Activated CD8-positive, alpha-beta memory T cell treated with anti-CD3 and anti-CD28 coated beads for 36 hours (primary cell): Measurements from ENCODE around the gene TMEM170B. TPM values are rescaled to one million over a fixed set of nuclear protein-coding genes. Genes with fewer than 3 reads are reported as not detected.

ENCODE experiments used
- CTCF ChIA-PET: fragments of 350-600 bp; sonication (Branson Sonifier 250); formaldehyde crosslinking; loops from one replicate; lab custom pipeline; 2021; ENCODE audit warnings: antibody characterized with exemption; lab: Charles Lee
- POLR2A ChIA-PET: fragments of 350-600 bp; sonication (Branson Sonifier 250); formaldehyde crosslinking; loops from one replicate; lab custom pipeline; 2021; ENCODE audit warnings: antibody characterized with exemption; lab: Charles Lee
- total RNA-seq, 2 experiments: library from RNA; stranded (reverse); gene quantifications; one replicate each; pipeline ENCODE4 v1.2.3, GENCODE V29; 2021

The TMEM170B gene
- total RNA-seq, 2 experiments from 2014 or later = 2.7 to 2.9 TPM

DNA sequence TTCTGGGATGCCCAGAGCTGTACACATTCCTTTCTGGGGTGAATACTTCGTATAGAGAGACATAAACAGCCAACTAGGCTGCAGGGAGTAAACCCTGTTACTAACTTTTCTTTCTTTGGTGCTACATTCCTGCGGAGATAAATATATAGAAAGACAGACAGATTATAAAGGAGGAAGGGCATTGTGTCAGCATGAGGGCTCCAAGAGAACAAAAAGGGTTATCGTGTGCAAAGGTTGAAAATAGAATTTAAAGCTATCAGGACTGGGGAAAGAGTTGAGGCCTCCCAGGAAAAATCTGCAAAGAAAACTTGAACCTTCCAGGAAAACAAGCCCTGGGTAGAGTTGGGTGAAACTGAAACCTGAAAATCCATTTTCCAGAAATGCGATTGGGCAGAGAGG, 68.0 kb downstream of the TMEM170B start:
- ChIA-PET CTCF (no interaction called here), POLR2A (no interaction called here)

DNA sequence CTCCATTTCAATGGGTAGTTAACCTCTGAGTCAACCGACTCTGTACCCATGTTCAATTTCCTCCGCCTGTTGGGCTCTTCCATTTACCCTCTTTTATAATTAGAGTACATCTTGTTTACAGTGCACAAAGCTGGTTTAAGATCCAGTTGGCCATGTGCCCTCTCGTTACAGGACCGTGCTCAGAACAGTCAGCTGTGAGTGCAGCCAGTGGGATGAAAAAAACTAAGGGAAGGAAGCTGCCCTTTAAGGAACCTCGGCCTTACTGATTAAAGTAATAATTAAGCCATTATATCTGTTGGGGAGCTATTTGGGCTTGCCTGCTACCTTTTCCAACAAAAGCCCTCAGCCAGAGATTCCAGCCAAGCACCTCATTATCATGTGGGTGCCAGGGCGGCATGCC, 68.8 kb downstream of the TMEM170B start:
- CTCF ChIA-PET = no interaction called here
- POLR2A ChIA-PET = no interaction called here

- CTCF ChIA-PET = interaction anchor here (0.5 kb wide), 1 partner anchor 8 kb away, joined by 3 read pairs; no protein-coding TSS in a partner anchor
- POLR2A ChIA-PET = no interaction called here
These were observed 69.8 kb downstream of the TMEM170B start for GRCh38 chr6:11607383-11607782.

DNA sequence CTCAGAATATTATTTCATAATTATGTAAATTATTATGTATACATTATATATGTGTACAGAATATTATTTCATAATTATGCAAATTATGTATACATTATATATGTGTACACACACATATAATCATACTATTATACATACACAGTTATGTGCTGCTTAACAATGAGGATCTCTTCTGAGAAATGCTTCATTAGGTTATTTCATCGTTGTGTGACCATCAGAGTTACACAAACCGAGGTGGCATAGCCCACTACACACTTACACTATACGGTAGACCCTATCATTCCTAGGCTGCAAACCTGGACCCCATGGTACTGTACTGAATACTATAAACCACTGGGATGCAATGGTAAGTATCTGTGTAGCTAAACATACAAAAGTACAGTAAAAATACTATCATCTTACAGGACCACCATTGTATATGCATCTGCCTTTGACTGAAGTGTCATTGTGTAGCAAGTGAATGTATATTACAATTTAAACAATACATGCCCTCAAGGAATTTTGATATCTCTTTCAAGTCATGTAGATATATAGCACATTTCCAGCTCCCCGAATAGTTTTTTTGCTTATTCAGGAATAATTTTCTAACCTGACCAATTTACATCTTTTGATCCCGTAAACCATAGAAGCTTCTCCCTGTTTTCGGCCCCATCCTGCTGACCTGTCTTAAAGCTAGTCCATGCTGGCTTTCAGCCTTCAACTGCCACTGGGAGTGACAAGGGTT, 71.2 kb downstream of the TMEM170B start:
- ChIA-PET POLR2A (no interaction called here), CTCF (no interaction called here)

DNA sequence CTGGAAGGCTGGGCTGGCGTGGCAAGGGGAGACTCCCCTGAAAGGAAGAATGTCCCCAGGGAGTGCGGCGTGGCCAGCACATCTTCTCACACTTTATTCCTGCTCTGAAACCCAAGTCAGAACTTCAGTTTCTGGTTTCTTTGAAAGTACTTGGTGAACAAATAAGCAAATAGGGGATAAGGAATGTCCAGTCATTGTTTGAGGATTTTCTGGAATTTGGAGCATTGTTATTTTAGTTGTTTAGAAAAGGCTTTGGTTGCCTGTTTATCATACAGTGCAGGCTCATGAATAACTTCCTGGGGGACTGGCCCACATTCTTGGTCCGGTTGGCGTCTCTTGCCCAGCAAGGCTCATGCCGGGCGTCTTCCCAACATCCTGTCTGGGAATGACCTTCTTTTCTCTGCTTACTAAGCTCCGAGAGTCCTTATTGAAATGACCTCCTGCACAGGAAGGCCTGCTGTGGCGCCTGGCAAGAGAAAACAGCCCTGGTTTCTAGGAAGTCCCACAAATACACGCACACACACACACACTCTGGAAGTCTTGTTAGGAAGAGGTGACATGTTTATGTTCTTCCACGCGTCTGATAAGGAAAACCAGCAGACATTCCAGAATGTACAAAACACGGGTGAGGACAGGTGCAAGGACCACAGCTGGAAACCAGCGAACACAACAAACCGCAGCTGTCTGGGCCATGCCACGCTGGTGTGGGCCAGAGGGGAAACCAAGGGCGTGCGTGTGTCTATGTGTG, 71.9 kb downstream of the TMEM170B start:
- ChIA-PET POLR2A (no interaction called here), CTCF (no interaction called here)

DNA sequence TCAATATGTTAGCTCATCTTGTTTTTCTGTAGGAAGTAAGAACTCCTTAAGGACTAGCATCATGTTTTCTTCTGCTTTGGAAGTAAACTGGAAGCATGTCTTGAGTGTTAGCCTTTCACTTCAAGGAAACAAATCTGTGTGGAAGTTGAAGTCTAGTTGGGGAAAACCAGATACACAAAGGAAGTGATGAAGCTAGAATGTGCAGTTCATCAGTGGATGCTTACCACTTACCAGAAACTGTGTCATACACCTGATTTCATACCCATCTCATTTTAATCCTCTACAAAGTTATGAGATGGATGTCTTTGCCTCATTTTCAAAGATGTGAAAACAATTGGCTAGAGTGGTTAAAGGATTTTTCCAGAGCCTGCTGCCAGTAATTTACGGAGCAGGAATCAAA, 75.8 kb downstream of the TMEM170B start:
- CTCF ChIA-PET = no interaction called here

DNA sequence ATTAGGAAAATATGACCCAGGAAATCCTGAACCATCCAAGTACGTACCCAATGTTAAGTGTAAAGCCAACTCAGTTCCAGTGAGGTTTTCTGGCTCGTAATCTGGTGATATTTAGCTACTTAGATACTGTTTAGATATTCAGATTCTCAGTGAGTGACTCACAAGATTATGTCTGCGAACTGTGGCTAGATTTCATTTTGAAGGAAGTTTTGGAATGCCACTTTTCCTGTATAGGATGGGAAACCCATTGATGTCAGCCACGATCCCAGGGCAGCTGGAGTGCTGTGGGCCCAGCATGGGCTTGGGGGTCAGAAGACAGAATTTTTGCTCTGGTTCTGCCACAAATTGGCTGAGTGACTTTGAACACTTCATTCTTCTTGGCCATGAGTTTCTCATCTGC, 76.3 kb downstream of the TMEM170B start:
- ChIA-PET POLR2A (no interaction called here), CTCF (no interaction called here)

More for the DNA sequence above, 75.8 kb downstream of the TMEM170B start:
- POLR2A ChIA-PET = no interaction called here

DNA sequence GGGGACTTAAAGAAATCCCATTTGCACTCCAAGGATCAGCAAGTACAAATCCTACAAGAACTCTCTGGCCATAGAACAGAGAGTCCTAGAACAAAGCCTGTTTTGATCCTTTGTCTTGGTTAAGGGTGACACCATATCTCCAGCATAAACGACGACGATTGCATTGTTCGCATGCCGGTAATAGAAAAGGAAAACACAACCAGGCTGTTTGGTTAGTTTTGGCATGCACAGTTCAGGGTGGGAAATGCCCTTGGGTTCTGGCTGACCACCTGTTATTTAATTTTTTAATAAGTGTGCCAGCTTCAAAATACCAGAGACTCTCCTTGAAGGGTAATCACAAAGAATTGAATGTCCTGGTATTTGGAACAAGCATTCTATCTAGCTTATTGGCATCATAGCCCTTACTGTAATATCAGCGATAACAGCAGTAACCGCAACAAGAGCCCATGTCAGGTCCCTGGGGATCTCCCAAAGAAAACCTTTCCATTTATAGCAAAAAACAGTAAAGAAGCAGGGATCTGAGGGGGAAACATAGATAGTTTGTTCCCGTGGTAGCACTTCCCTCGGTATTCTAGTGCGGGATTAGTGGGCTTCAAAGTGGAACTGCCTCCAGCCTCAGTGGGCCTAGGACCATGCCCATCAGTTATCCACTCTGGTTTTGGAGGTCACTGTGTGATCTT, 77.1 kb downstream of the TMEM170B start:
- ChIA-PET CTCF (no interaction called here), POLR2A (no interaction called here)

- ChIA-PET POLR2A (no interaction called here), CTCF (interaction anchor here (0.7 kb wide), 1 partner anchor 8 kb away, joined by 3 read pairs; no protein-coding TSS in a partner anchor)
These were observed 77.7 kb downstream of the TMEM170B start for GRCh38 chr6:11615214-11615602.

- ChIA-PET POLR2A (no interaction called here), CTCF (no interaction called here)
These were observed 78.7 kb downstream of the TMEM170B start for GRCh38 chr6:11616200-11616611.

DNA sequence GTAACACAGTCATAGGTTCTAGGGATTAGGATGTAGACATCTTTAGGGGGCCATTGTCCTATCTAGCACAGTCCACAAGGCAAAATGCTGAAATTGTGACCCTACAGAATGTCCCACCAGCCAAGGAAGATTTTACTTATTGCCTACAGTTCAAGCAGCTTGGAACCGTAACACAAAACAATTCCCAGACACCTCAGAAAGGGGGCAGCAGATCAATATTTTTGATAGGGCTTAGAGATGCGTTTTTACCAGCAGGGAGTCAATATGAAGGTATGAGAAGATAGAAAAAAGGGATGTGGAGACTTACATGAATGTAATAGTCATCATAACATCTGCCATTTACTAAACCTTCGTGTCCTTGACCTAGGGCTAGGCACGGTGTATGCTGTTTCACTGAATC, 81.0 kb downstream of the TMEM170B start:
- ChIA-PET POLR2A (no interaction called here), CTCF (no interaction called here)

DNA sequence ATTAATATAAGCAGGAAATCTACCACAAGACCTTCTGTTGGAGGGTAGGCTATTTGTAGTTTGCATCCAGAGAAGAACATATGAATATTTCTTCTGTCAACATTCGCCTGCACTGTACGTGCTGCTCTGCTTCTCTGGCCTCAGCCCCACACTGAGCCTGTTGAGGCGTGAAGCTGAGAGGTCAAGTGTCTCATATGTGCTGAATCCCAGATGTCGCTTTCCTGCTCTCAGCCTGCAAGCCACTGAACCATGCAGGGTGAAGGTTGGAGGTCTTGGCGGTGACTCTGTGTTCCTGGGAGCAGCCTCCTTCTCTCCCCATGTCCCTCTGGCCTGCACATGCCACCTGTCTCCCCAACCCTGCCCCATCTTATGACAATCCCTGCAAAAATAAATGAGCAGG, 83.6 kb downstream of the TMEM170B start:
- CTCF ChIA-PET = no interaction called here
- POLR2A ChIA-PET = no interaction called here

DNA sequence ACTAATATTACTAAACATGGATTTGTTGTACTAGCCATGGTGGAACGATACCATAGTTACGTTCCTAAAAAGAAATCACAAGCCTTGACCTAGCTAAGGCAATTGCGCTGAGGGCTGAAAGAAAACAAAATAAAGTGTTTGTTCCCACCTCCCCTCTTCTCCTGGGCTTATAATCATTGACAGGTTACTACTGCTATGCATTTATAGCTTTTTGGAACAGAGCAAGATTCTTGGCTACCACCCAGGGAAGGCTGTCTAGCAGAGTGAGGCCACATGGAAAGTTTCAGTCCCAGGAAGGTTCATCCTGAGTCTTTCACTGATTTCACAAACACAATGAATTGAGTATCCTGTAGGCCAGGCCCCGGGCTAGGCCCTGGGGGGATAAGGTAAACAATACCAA, 84.6 kb downstream of the TMEM170B start:
- CTCF ChIA-PET = no interaction called here
- POLR2A ChIA-PET = no interaction called here

DNA sequence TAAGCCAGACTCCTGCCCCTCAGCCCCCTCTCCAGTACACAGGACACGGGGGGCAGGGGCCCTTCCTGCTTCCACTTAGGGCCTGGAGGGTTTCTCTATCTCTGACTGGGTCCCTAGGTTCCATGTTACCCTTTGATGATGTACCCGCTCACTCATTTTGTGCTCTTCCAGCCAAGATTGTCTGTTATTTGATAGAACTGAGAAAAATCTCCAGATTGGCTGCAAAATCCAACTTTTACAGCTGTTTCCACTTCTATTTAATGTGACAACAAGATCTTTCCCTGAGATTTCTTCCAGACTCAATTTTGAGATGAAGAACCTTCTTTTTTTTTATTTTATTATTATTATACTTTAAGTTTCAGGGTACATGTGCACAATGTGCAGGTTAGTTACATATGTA, 85.7 kb downstream of the TMEM170B start:
- ChIA-PET CTCF (no interaction called here), POLR2A (no interaction called here)

GRCh38 chr6:11625302-11625701, 87.8 kb downstream of the TMEM170B start:
- CTCF ChIA-PET = no interaction called here
- POLR2A ChIA-PET = no interaction called here

DNA sequence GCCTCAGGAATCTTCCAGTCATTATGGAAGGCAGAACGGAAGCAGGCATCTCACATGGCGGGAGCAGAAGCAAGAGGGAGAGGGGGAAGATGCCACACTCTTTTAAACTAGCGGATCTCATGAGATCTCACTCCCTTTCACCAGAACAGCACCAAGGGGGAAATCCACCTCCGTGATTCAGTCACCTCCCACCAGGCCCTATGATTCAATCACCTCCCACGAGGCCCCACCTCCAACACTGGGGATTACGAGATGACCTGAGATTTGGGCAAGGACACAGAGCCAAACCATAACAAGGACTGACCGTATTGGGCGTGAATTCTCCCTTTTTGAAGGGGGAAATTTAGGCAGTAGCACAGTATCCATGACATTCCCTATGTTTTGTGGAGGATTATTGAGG, 88.8 kb downstream of the TMEM170B start:
- ChIA-PET POLR2A (no interaction called here), CTCF (no interaction called here)

- ChIA-PET CTCF (no interaction called here), POLR2A (no interaction called here)
These were observed 91.0 kb downstream of the TMEM170B start for GRCh38 chr6:11628562-11628961.

DNA sequence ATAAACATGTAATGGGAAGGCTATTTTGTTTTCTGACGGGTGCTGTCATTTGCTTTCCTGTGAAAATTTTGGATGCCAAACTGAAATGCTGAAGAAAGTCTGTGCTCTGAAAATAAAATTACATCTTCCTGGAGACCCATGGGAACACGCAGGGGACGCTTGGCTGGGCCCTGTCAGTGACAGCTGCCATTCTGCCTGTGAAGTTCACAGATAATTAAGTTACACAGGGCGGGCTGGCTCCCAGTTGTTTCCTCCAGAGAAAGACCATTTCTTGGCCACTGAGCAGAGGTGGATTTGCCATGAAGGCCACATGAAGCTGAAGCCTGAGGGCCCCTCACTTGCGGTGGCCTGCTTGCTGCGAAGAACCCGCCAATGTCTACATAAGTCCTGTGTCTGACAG, 93.5 kb downstream of the TMEM170B start:
- ChIA-PET POLR2A (no interaction called here), CTCF (no interaction called here)

DNA sequence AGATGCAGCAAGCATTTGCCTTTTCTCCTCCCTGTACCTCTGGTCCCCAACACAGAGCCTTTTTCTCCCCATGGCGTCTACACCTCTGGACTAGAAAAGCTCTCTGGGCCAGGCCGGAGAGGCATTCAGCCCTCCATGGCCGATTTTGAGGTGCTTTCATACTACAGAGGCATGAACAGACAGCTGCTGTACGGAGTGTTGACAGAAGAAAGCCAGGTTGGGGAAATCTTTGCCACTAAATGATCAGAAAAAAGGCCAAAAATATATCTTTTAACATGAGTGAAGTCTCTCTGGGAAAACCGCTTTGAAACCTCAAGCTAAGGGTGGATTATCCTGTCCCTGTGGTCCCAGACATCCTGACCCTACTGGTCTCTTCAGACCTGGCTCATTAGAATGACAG, 94.0 kb downstream of the TMEM170B start:
- ChIA-PET CTCF (no interaction called here), POLR2A (no interaction called here)

GRCh38 chr6:11632231-11632630, 94.7 kb downstream of the TMEM170B start:
- ChIA-PET POLR2A (no interaction called here), CTCF (no interaction called here)
